HFF-Myc (cell line): ENCODE results near the gene AREL1.

Source experiments
- DNase-seq: peaks from one replicate; pipeline ENCODE4 v3.0.0-alpha.2; 2011; ENCODE audit warnings: low read depth; ENCODE audit errors: extremely low read depth
- H3K4me3 ChIP-seq: replicated peaks from 2 replicates; pipeline ENCODE4 v1.5.1; 2011; ENCODE audit warnings: low read depth, mild to moderate bottlenecking, control low read depth, low read length
- TF ChIP-seq, protein P1 (sequence below): IDR thresholded peaks from 2 replicates; pipeline ENCODE4 v1.5.1; 2012; ENCODE audit warnings: mild to moderate bottlenecking, low read depth, low read length, control low read depth; ENCODE audit errors: missing control alignments

AREL1 gene

DNA sequence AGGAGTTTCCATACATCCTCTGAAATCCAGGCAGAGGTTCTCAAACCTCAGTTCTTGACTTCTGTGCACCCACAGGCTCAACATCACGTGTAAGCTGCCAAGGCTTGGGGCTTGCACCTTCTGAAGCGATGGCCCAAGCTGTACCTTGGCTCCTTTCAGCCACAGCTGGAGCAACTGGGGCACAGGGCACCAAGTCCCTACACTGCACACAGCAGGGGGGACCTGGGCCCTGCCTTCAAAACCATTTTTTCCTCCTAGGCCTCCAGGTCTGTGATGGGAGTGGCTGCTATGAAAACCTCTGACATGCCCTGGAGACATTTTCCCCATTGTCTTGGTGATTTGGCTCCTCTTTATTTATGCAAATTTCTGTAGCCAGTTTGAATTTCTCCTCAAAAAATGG is 10.6 kb downstream of the AREL1 start:
- TF ChIP-seq, protein P1, sequence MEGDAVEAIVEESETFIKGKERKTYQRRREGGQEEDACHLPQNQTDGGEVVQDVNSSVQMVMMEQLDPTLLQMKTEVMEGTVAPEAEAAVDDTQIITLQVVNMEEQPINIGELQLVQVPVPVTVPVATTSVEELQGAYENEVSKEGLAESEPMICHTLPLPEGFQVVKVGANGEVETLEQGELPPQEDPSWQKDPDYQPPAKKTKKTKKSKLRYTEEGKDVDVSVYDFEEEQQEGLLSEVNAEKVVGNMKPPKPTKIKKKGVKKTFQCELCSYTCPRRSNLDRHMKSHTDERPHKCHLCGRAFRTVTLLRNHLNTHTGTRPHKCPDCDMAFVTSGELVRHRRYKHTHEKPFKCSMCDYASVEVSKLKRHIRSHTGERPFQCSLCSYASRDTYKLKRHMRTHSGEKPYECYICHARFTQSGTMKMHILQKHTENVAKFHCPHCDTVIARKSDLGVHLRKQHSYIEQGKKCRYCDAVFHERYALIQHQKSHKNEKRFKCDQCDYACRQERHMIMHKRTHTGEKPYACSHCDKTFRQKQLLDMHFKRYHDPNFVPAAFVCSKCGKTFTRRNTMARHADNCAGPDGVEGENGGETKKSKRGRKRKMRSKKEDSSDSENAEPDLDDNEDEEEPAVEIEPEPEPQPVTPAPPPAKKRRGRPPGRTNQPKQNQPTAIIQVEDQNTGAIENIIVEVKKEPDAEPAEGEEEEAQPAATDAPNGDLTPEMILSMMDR, result no peak
- no peak overlapping the region for H3K4me3 ChIP-seq

DNA sequence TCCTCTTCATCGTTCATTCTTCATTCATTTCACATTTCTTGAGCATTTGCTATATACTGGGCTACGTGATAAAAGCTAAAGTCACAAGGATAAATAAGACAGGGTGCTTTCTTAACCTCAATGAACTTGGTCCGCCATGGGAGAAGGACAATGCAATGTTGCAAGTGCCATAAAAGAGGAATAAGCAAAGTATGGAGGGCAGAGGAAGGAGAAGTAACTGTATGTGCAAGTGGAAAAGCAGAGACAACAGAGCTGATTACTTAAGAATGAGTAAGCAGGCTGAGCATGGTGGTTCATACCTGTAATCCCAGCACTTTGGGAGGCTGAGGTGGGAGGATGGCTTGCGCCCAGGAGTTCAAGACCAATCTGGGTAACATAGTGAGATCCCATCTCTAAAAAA is 14.4 kb downstream of the AREL1 start:
- no peak for DNase-seq
- TF ChIP-seq, protein P1, result no peak
- no peak overlapping the region for H3K4me3 ChIP-seq

More for the DNA sequence above, 10.6 kb downstream of the AREL1 start:
- DNase-seq, result no peak

DNA sequence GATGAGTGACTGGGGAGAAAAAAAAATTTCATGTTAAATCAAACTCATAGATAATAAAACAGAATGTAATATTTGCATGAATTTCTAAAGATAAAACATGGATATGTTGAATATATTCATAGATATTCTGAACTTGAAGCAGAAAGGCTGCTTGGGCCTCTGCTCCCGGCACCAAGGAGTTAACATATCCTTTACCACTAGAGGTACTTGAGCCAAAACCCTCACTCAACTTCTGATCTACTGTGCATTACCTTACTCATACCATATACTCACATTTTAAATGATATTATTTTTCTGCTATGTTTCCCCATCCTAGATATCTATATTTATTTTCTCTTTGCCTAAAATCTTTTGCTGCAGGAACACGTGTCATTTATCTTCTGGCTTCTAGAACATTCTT is 14.9 kb downstream of the AREL1 start:
- H3K4me3 ChIP-seq, result no peak overlapping the region
- DNase-seq, result no peak
- TF ChIP-seq, protein P1, result no peak

DNA sequence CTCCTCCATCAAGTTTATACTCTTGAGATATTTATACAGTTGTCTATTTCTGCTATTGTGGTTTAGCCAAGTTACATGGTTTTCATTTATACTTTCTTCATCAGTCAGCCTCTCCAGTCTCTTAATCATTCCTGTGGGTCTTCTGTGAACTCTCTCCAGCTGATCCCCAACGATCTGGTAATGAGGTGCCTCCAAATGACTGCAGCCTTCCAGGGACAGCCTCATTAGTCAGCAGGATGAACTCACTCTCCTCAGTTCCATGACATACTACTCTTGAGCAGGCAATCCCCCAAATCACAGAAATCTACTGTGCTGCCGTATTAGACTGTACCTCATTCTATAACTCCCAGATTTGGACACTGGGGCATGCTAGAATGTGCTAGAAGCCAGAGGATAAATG is 15.3 kb downstream of the AREL1 start:
- TF ChIP-seq, protein P1, result no peak
- no peak overlapping the region for H3K4me3 ChIP-seq
- DNase-seq, result no peak

DNA sequence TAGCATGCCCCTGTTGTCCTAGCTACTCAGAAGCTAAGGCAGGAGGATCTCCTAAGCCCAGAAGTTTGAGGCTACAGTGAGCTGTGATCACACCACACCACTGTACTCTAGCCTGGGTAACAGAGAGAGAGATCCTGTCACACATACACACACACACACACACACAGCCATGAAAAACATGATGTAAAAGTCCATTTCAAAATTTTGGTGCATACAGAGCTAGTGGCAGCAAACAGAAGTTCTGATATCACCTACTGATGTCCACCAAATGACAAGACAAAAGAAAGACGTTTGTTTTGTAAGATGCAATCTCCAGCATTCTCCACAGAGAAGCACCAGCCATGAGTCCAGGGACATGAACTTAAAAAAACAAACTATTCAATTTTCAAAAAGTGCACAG is 15.9 kb downstream of the AREL1 start:
- H3K4me3 ChIP-seq, result no peak overlapping the region
- TF ChIP-seq, protein P1, result no peak
- no peak for DNase-seq

DNA sequence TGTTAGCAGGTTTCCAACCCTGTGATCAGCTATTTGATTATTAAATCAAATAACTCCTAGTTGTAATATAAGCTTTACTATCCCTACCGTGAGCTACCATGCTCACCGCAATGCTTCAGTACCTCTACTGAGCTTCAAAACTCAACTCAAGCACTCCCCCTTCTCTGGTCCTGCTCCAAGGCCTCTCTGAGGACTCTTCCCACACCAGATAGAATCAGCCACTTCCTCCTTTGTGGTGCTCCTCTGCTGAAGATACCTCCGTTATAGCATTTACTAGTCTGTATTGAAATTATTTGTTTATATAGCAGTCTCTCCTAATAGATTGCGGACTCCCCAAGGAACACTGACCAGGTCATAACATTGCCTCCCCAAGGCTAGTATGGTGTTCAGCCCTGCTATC is 17.5 kb downstream of the AREL1 start:
- DNase-seq, result no peak
- TF ChIP-seq, protein P1, result no peak
- H3K4me3 ChIP-seq, result no peak overlapping the region

DNA sequence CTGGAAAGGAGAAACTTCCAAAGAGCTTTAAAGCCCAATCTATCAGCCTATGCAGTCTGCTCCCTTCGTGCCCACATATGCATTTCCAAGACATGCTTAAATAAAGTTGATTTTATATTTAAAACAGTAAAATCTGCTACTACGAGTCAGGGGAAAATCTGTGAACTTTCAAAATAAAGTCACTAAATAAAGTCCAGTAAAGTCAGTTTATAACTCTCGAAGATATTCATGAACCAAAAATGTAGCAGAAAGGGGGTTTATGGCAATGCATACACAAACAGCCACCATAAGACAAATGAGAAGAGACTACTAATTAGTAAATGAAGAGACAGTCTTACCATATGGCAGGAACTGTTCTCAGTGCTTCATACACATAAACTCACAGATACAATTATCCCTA is 19.7 kb downstream of the AREL1 start:
- no peak overlapping the region for H3K4me3 ChIP-seq
- no peak for DNase-seq
- TF ChIP-seq, protein P1, result no peak
